T47D (cell line): ENCODE results near the gene BHLHE23.

Experiments used
- DNase-seq, 2 experiments: peaks; one replicate each; pipeline versions ENCODE4 v3.0.0 to v3.0.0-alpha.2; 2011 to 2012; ENCODE audit warnings: low read depth in 1 of 2, low spot score in 1 of 2
- JUND ChIP-seq: IDR thresholded peaks from 2 replicates; pipeline ENCODE4 v1.6.1; 2012; ENCODE audit warnings: low read depth
- in situ Hi-C: cut with HindIII; loops from 2 replicates; pipeline ENCODE4 v1.10.0; 2016; ENCODE audit warnings: low sequenced_read_pairs, low pct_unique_long_range_greater_than_20kb

BHLHE23 gene

DNA sequence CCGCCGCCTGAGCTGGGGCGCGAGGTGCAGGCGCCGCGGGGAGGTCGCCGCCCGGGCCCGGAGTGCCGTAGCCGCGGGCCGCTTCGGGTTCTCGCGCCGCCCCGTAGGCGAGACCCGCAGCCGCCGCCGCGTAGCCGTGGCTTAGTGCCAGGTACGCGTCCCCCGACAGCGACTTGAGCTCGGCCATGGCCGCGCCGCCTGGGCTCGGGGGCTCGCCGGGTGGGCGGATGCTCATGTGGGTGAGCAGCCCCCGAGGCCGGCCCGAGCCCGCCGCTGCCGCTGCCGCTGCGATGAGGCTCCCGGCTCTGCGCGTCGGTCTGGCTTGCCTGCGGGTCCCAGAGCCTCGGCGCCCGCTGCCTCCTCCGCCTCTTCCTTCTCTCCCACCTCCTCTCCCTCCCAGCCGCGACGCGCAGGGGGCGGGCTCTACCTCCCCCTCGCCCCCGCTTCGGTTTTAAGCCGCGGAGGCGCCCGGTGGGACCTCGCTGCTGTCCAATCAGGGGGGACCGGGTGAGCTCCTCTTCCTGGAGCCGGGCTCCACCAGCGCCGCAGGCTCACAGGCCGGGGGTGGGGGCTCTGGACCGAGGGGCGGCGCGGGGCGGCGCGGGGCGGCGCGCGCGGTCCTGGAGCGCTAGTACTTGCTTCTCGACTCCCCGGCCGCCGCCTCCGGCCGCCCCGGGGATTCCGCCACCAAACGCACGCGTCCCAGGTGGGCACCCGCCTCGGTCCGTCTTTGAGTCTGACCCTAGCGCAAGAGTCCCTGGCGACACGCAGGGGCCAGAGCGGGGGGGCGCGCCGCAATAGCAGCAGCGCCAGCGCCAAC lies at the start of gene BHLHE23:
Gene BHLHE23 (minus strand): TSS at position 425 of the 820 bp plus-strand sequence. CDS start 190 bp downstream, at position 235.
- in situ Hi-C loops = no loop called here
- TF ChIP-seq JUND = no peak
- DNase-seq = no peak

DNA sequence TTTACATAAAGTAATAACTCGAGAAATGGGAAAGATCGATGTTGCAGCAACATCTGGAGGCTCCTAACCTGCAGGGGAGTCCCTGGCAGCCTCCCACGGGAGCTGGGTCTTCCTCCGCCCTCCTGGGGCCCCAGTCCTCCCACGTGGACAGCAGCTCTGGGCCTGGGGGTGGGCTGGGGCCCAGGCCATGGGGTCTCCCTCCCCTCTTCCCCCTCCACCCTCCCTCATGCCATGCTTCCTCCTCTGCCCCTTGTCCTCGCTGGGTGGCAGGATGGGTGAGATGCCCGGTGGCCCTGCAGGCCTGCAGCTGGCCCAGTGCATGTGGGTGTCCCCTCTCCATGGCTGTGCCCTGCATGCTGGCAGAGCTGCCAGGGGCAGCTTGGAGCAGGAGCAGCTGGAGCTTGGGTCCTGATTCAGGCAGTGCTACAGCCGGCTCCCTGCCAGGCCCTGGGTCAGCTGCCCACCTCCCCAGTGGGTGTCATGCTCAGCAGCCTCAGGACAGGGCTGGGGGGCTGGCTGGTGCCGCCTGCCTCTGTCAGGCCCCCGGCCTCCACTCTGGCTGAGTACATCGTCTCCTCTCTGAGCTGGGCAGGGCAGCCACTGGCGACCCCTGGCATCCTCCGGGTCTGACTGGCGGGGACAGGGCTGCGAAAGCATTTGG lies 48.9 kb upstream of the BHLHE23 start:
- no peak for TF ChIP-seq JUND
- in situ Hi-C loops = no loop called here
- no peak for DNase-seq

DNA sequence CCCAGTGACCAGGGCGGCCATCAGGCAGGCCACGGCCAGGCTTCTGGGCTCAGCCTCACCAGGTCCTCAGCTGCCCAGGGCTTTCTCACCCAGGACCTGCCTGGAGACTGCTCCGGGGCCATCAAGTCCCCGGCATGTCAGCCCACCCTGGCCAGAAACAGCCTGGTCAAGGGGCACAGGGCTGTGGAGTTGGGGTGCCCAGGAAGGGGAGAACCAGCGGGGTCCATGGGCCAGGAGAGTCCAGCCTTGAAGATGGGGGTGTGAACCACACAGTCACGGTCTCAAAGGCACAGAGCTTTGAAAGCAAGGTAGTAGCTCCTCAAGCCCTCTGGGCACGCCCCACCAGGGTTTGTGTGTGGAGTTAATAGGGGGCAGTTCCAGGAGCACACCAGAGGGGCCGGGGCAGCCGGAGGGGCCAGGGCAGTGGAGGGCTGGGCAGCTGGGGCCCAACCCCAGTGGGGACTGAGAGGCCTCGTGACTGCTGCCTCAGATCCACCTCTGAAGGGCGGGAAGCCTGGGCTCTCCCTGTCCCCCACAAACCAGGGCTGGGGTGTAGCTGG lies 48.0 kb upstream of the BHLHE23 start:
- no peak for DNase-seq
- TF ChIP-seq JUND = no peak
- in situ Hi-C loops = no loop called here

DNA sequence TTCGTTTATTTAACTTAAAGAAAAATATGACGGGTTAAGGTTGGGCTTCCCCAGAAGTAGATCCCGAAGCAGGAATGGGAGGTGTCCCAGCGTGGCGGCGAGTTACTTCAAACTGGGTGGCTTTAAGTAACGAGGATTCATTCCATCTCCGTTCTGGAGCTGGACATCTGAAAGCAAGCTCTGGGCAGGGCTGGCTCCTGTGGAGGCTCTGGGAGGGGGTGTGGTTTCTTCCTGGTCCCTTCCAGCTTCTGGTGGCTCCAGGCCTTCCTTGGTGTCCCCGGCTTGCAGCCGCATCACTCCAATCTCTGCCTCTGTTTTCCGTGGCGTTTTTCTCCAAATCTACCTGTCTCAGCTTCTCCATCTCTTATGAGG lies 47.3 kb upstream of the BHLHE23 start:
- in situ Hi-C loops = no loop called here
- no peak for TF ChIP-seq JUND

DNA sequence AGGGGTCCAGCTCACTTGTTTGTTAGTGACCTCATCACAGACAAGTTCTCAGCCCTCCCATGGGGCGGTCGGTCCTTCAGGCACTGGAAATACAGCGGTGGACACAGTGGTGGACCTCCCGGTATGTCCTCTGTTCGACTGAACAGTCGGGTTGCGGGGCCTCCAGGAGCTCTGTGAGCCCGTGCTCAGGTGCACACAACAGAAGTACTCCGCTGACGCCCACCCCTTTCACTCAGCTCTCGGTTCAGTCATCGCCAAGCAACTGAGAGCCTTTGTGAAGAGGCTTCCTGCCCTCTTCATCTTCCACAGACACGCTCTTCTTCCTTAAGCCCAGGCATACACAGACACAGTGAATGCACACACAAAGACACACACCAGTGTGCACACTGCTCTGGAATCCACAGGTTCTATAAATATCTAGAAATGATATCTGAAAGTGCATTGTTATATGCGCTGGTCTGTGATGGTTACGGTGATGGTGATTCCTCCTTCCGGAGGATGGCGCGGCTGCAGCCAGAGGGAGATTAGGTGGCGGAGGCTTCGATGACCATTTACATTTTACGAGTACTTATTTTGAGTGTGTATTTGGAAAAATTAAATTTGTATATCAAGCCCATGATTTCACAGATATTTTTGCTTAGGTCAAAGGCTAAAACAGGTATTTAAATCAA lies 46.8 kb upstream of the BHLHE23 start:
- in situ Hi-C loops = no loop called here
- DNase-seq = no peak
- no peak for TF ChIP-seq JUND

More for the DNA sequence above, 47.3 kb upstream of the BHLHE23 start:
- no peak for DNase-seq

DNA sequence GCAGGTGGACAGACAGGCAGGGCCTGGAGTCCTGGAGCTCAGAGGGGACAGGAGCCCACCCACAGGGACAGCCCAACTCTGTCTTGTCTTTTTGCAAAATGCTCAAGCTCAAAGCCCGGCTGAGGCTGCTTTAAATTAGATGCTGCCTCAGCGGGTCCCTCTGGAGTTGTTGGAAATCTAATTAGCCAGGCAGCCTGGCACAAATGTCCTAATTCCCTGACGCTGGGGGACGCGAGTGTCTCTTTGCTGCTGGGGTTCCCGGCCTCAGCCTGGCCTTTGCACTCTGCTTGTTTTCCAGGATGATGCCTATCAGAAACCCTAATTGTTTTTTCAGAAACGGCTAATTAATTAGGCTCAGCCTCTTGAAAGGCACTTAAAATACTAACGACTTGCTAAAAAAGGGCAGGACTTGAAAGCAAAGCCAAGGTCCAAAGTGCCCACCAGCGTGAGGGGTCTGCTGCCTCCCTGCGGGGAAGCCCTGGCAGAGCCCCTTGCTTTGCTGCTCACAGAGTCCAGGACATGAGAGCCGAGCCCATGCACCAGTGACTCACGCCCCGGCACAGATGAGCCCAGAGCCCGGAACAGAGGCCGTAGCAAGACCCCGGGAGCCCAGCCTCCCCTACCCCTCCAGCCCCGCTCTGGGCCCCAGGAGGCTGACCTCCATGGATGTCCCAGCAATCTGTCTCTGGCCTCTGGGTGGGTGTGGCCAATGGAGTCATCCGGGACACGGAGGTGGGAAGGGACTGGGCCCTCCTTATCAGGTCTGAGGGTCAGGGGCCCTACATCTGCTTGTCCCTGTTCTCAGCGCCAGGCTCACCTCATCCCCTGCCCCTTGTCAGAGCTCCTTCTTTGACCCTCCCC lies 46.0 kb upstream of the BHLHE23 start:
- in situ Hi-C loops = no loop called here
- no peak for TF ChIP-seq JUND

DNA sequence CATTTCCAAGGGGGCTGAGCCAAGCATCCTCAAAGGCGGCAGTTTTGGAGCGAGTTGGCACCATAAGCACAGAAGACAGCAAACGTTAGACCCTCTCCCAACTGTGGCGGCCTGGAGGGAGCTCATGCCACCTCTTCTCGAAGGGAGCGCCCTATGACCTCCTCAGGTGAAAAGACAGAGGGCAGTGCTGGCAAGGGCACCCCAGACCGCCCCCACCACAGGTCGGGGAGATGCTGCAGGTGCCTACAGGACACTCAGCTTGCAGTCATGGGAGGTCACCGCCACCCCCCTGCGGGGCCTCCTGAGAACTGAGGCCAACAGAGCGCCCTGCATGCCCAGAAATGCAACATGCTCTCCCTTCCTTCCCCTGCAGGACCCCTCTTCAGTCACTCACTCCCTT lies 45.1 kb upstream of the BHLHE23 start:
- DNase-seq = no peak
- no peak for TF ChIP-seq JUND
- in situ Hi-C loops = no loop called here

More for the DNA sequence above, 46.0 kb upstream of the BHLHE23 start:
- DNase-seq = no peak

DNA sequence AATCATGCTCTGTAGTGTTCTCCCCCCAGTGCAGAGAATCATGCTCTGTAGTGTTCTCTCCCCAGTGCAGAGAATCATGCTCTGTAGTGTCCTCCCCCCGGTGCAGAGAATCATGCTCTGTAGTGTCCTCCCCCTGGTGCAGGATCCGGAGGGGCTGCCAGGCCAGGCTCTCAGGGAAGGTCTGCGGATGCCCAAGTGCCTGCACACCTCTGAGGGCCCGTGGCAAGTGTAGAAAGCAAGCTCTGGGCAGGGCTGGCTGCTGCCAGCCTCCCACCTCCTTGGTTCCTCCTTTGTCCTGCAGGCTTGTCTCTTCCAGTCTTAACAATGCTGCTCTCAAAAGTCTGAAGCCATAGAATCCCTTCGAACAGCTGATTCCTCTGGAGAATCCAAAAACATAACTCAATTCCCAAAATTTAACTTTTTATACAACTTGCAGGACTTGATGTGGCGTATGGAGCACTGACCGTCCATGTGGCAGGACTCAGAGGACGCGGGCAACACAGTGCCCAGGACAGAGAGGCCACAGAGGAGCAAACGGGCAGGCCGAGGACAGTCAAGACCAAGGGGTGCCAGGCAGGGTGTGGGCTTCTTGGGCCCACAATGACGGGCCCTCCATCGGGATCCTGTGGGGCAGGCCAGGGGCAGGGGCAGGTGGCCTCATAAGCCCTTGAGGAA lies 44.6 kb upstream of the BHLHE23 start:
- TF ChIP-seq JUND = no peak
- no peak for DNase-seq
- in situ Hi-C loops = no loop called here

DNA sequence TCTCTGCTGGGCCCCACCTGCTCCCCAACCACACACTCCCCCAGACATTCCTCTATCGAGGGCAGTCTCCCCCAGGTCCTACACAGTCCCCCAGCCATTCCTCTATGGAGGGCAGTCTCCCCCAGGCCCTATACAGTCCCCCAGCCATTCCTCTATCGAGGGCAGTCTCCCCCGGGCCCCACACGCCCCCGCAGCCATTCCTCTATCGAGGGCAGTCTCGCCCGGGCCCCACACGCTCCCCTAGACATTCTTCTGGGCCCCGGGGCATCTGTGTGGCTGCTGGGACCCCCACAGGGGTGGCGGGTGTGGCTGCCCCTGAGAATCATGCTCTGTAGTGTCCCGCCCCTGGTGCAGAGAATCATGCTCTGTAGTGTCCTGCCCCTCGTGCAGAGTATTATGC lies 43.6 kb upstream of the BHLHE23 start:
- in situ Hi-C loops = no loop called here
- TF ChIP-seq JUND = no peak
- no peak for DNase-seq

DNA sequence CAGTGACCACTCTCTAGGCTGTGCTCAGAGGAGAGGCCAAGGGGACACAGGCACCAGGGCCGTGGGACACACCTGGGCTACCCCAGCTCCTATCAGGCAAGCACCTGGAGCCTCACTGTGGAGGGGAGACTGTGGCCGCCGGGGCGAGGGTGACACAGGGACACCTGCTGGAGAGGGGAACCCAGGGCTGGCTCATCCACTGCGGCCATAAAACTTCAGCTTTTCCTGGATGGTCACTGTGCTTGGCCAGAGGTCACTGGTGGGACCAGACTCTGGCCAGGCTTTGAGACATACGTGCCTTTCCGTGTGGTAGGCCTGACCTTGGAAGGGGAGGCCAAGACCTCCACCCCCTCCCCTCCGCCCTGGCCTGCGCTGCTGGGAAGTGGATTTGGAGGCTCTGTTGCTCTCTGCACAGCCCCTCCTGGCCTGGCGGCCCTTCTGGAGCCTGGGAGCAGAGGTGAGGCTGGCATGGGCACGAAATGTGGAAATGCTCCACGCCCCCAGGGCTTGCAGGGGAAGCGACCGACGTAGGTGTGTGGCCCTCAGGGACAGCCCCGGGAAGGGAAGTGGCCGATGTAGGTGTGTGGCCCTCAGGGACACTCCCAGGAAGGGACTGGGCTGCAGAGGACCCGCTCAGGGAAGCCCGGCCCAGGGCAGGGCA lies 42.9 kb upstream of the BHLHE23 start:
- no peak for TF ChIP-seq JUND
- DNase-seq = no peak
- in situ Hi-C loops = no loop called here

DNA sequence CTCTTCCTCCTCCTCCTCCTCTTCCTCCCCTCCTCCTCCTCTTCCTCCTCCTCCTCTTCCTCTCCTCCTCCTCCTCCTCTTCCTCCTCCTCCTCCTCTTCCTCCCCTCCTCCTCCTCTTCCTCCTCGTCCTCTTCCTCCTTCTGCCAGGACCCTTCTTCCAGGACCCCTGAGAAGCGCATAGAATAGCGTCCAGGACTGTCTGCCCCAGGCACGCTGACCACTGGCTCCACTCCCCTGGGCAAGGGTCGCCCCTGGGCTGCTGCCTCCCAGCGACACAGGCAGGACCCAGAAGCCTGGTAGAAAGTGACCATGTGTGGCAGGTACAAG lies 42.4 kb upstream of the BHLHE23 start:
- in situ Hi-C loops = no loop called here
- no peak for DNase-seq
- TF ChIP-seq JUND = no peak
